Gastrocnemius medialis (tissue), 4 donors: ENCODE results near the gene PSMA1.
"Not testable (repeated sequence)": the region's sequence is repeated elsewhere in the genome, so short reads cannot be mapped to it uniquely, and the experiment has no call there.

Source experiments
- CTCF ChIP-seq, 5 experiments: fragments of 450-650 bp in 3 of 5; fragments of 200-600 bp in 2 of 5; sonication (generic) in 2 of 5; IDR thresholded peaks in 4 of 5; conservative IDR thresholded peaks in 1 of 5; 1 replicate in 4 of 5; 2 replicates in 1 of 5; pipeline ENCODE4 v1.5.1; 2016 to 2019; ENCODE audit warnings: antibody characterized with exemption in 5 of 5, mild to moderate bottlenecking in 3 of 5, moderate library complexity in 3 of 5
- POLR2A ChIP-seq, 2 donors: fragments of 450-650 bp; IDR thresholded peaks; one replicate each; pipeline ENCODE4 v1.6.1; 2017; ENCODE audit warnings: antibody characterized with exemption in 2 of 2, mild to moderate bottlenecking in 2 of 2, moderate library complexity in 2 of 2

GRCh38 chr11:14569516-14569915 lies 49.3 kb upstream of the PSMA1 start:
- TF ChIP-seq CTCF (IDR thresholded peaks at IDR 0.05 in 4 of 5, conservative IDR thresholded peaks at IDR 0.05 in 1 of 5); POLR2A (IDR thresholded peaks at IDR 0.05): not testable (repeated sequence)
